Measurements from ENCODE around the gene EXD3. TPM values are rescaled to one million over a fixed set of nuclear protein-coding genes. Genes with fewer than 3 reads are reported as not detected.

EXD3 gene
- total and polyA plus RNA-seq, 9 of the 15 experiments (the other 6 are each of a cell fraction or from before 2014, with no cell fraction given): 0.29 to 12.5 (median 3.9) TPM

GRCh38 chr9:137449931-137450538 is 27.1 kb upstream of the EXD3 start (continued):
- no peak for TF ChIP-seq DPF2 (IDR thresholded peaks at IDR 0.05)
- TF ChIP-seq TEAD4 (IDR thresholded peaks at IDR 0.05; ENCODE audit: low read length): peak; percentile 69; the same call in 1 of the 2 replicates
- TF ChIP-seq TEAD4 (CRISPR knock-in tag; IDR thresholded peaks at IDR 0.05; ENCODE audit: borderline replicate concordance): no peak
- TF ChIP-seq ZNF280A (IDR thresholded peaks at IDR 0.05; ENCODE audit: low read depth, partially characterized antibody): no peak
- TF ChIP-seq RBBP5 (IDR thresholded peaks at IDR 0.05; ENCODE audit: borderline replicate concordance, insufficient read depth, low read length, poor library complexity, severe bottlenecking): no peak
- no peak for TF ChIP-seq ATF1 (CRISPR knock-in tag; IDR thresholded peaks at IDR 0.05)
- no peak for TF ChIP-seq ATF1 (tag; IDR thresholded peaks at IDR 0.05)
- TF ChIP-seq RNF2 (IDR thresholded peaks at IDR 0.05): 0 out of 2 replicates have a peak, but pooled peaks have one; percentile 21
- peak; percentile 23 to 45; a peak in 2 of 4 replicates for TF ChIP-seq NRF1 (conservative IDR thresholded peaks at IDR 0.05 in 1 of 2, IDR thresholded peaks at IDR 0.05 in 1 of 2)
- peak; percentile 94 for TF ChIP-seq EGR1 (conservative IDR thresholded peaks at IDR 0.05)
- TF ChIP-seq SMAD1 (IDR thresholded peaks at IDR 0.05; ENCODE audit: low read depth, low read length, partially characterized antibody): no peak
- TF ChIP-seq VEZF1 (CRISPR knock-in tag; IDR thresholded peaks at IDR 0.05): peak; percentile 67; the same call in 1 of the 2 replicates
- no peak for TF ChIP-seq NR3C1 (CRISPR knock-in tag; IDR thresholded peaks at IDR 0.05)
- no peak for TF ChIP-seq FUS (optimal IDR thresholded peaks at IDR 0.05; ENCODE audit: low read depth, low read length)
- 0 out of 2 replicates have a peak, but pooled peaks have one; percentile 24 for TF ChIP-seq POLR2AphosphoS5 (IDR thresholded peaks at IDR 0.05; ENCODE audit: control insufficient read depth, insufficient read depth, low read depth, low read length)
- no peak for TF ChIP-seq TRIM24 (IDR thresholded peaks at IDR 0.05)
- TF ChIP-seq BRD9 (IDR thresholded peaks at IDR 0.05; ENCODE audit: low read depth, partially characterized antibody): no peak
- TF ChIP-seq ZKSCAN1 (IDR thresholded peaks at IDR 0.05; ENCODE audit: low read depth, low read length): no peak
- no peak for TF ChIP-seq CXXC5 (CRISPR knock-in tag; IDR thresholded peaks at IDR 0.05)
- TF ChIP-seq POLR2H (tag; IDR thresholded peaks at IDR 0.05; ENCODE audit: low read depth): no peak
- TF ChIP-seq ZNF263 (CRISPR knock-in tag; IDR thresholded peaks at IDR 0.05; ENCODE audit: borderline replicate concordance): peak; percentile 78
- TF ChIP-seq HES1 (IDR thresholded peaks at IDR 0.05; ENCODE audit: low read depth): no peak
- no peak for TF ChIP-seq TFAM (CRISPR knock-in tag; conservative IDR thresholded peaks at IDR 0.05)
- TF ChIP-seq, protein P1, sequence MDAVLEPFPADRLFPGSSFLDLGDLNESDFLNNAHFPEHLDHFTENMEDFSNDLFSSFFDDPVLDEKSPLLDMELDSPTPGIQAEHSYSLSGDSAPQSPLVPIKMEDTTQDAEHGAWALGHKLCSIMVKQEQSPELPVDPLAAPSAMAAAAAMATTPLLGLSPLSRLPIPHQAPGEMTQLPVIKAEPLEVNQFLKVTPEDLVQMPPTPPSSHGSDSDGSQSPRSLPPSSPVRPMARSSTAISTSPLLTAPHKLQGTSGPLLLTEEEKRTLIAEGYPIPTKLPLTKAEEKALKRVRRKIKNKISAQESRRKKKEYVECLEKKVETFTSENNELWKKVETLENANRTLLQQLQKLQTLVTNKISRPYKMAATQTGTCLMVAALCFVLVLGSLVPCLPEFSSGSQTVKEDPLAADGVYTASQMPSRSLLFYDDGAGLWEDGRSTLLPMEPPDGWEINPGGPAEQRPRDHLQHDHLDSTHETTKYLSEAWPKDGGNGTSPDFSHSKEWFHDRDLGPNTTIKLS (IDR thresholded peaks at IDR 0.05; ENCODE audit: borderline replicate concordance, low read depth): no peak
